GM21515 (cell line): ENCODE data around the gene KCNN1.
A peak's percentile ranks its signal among the peaks of the same experiment; 100 is the strongest.
"Not testable (repeated sequence)": the region's sequence is repeated elsewhere in the genome, so short reads cannot be mapped to it uniquely, and the experiment has no call there.

ENCODE experiments used
- ATAC-seq: cut with Tn5 transposase; IDR thresholded peaks from one replicate; pipeline ENCODE4 v1.9.1; 2021; ENCODE audit not compliant: unreplicated experiment

KCNN1 gene

DNA sequence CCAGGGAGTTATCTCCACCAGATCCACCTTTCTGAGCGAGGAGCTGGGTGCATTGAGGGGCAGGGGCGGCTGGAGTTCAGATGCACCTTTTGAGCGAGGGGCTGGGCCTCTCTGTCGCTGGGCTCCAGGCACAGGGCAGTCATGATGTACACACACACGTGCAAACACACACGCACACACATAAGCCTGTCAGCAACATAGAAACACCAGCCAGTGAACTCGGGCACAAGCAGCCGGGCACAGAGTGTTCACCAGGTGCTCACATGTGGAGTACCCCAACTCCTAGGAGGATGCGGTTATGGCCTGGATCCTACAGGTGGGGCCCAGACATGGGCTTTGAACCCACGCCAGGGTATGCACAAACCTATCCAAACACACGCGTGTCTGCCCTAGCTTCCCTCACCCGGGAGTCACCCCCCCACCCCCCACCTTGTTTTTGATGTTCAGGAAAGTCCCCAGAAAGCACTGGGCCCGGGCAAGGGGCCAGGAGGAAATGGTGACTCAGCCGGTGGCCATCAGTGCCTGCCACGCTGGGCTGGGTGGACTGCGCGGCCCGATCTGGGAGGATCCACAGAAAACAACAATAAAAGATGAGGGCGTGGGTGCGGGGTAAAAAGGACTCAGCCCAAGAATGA, 54.3 kb downstream of the KCNN1 start:
- peak; percentile 9 for ATAC-seq

DNA sequence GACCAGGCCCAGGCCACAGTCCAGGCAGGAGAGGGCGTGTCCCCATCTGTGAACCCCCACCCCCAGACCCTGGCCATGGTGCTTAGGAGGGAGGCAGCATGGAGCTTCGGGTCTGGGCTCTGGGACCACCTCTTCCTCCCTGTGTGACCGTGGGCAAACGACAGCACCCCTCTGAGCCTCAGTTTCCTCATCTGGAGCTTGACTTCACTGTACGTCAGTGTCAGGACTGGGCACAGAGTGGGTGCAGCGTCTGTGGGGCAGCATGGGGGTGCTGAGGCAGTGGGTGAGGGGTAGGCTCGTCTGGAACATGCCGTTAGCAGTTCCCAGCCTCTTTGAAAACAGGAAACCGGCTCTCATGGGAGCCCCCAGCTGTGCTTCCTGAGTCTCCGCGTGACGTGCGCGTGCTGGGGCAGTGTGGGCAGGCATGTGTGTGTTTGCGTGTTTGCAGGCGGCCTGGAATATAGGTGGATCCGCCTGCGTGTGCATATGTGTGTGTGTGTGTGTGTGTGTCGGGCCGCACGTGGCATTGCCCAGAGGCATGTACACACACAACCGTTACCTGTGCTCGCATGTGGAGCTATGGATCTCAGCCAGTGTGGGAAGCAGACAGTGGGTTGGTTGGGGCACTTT, 56.8 kb downstream of the KCNN1 start:
- no peak for ATAC-seq

DNA sequence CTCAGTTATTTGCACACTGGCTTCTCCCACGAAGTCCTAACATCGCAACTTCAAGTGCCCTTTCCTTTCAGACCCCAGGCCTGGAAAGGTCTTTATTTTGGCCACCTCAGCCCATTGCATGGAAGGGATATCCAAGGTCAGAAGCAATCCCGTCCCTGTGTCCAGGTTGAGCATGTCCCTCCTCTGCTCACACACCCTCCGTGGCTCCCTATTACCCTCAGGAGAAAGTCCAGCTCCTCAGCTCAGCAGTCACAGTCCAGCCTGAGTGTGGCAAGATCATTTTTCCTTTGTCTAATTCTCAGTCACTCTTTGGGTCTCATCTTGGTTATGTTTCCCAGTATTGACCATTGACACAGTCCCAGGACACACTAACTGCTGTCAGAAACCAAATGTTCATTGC, 60.2 kb downstream of the KCNN1 start:
- no peak for ATAC-seq

DNA sequence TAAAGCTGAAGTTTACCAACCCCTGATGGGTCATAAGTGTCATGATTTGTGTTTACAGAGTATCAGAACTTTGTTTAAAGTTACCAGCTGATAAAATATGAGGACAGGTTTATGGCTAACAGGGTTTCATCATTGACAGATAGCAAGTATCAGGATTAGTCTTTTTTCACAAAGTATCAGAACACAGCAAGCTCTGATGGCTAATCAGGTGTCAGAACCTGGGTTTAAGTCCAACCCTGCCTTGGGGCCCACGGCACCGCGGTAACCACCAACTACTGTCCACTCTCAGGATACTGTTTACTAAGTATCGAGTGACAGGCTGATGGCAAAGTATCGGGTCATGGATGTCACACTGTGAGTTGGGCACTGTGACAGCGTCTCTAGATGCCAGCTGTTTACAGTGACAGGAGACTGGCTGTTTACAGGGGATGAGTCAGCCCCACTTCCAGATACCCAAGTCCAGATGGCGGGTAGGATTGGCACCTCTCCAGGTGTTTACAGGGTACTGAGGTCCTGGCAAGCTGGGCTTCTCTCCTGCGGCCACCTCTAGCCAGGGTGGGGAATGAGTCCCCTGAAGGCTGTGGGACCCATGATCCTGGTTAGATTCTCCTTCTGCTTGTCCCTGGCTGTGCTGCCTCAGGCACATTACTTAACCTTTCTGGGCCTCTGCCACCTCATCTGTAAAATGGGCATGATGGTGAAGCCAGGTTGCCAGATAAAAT, 62.9 kb downstream of the KCNN1 start:
- ATAC-seq = no peak

DNA sequence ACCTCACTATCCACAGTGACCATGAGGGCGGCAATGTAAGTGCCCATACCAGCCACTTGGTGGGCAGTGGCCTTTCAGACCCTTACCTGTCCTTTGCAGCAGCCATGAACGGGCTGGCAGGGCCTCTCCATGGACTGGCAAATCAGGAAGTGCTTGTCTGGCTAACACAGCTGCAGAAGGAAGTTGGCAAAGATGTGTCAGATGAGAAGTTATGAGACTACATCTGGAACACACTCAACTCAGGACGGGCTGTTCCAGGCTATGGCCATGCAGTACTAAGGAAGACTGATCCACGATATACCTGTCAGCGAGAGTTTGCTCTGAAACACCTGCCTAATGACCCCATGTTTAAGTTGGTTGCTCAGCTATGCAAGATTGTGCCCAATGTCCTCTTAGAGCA, 64.5 kb downstream of the KCNN1 start:
- not testable (repeated sequence) for ATAC-seq

DNA sequence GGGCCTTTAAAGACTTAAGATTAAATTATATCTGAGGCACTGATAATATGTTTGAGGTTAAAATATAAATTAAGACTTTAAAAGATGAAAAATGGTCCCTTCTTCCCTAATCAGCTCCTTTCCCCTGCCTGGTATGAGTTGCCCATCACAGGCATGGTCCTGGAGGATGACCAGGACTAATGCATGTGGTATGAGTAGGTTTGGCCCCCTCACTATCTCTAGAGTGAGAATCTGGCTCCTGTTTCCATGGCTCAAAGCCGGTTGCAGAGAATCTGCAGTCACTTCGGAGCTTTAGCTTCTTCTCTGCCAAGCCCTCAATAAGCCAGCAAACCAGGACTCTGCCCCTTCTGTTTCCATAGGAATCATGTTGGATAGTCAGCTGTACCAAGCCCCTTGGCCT, 65.2 kb downstream of the KCNN1 start:
- not testable (repeated sequence) for ATAC-seq

DNA sequence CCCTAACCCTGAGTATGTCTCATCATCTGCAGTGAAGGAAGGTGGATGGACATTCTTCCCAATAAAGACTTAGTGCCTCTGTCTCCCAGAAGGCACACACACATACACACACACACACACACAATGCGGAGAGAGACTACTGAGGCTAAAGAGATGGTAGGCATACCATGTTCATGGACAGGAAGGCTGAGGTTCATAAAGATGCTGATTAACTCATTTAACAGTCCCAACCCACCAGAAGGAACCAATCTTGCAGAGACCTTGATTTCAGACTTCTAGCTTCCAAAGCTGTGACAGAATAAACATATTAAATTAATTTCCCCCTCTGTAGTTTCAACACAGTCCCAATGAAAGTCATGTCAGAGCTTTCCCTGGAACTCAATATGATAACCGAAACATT, 74.1 kb downstream of the KCNN1 start:
- no peak for ATAC-seq

DNA sequence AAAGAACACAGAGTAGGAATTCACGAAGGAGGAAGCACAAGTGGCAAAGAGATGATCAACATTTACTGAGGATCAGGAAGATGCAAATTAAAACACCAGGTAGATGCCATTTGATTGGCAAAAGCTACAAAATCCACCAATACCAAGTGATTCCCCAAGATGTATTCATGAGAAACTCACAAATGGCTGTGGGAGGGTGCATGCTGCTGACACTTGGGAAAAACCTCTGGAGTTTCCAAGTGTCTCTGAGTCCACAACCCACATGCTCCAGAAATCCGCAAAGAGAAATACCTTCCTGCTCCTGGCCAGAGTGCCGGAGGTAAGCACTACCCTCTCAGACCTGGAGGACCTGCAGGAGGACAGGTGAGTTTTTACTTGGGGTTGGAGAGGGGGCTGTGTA, 76.8 kb downstream of the KCNN1 start:
- no peak for ATAC-seq

DNA sequence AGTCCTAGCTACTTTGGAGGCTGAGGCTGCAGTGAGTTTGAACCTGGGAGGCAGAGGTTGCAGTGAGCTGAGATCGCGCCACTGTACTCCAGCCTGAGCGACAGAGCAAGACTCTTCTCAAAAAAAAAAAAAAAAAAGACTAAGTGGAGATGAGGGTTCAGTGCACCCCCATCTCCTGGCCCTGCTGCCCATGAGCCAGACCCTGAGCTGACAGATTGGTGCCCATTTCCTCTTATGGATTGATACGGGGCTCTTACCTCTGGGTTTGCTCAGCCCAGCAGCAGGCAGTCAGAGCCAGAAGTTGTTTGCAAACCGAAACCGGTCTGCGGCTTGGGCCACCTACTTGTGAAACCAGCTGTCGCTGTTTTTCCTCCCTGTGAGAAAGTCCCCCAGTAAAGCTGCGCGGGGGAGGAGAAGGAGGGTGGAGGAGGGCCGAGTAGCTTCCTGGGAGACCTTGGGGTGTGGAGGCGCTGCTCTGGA, 78.0 kb downstream of the KCNN1 start:
- peak; percentile 74 for ATAC-seq

DNA sequence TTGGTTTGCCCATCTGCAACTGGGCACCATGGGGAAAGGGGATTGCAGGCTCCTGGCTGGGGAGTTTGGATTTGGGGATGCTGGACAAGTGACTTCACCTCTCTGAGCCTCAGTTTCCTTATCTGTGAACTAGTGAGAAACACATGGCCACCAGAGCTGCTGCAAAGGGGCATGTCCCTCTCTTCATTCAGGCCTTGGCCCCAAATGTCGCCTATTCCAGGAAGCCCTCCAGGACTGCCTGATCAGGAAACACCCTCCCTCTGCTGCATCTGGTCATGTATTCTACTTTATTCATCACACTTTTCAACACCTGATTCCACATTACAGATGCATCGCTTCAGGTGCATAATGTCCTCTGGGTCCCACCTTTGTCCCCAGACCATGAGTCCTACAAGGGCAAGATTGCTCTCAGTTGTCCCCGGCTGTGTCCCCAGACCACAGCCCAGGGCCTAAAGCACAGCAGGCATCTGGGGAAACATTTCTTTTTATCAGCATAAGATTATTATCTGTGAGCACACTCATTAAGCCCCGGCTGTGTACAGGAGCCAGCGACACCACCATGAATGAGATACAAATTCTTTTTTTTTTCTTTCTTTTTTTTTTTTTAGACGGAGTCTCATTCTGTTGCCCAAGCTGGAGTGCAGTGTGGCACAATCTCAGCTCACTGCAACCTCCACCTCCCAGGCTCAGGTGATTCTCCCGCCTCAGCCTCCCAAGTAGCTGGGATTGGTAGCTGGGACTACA, 78.6 kb downstream of the KCNN1 start:
- no peak for ATAC-seq

DNA sequence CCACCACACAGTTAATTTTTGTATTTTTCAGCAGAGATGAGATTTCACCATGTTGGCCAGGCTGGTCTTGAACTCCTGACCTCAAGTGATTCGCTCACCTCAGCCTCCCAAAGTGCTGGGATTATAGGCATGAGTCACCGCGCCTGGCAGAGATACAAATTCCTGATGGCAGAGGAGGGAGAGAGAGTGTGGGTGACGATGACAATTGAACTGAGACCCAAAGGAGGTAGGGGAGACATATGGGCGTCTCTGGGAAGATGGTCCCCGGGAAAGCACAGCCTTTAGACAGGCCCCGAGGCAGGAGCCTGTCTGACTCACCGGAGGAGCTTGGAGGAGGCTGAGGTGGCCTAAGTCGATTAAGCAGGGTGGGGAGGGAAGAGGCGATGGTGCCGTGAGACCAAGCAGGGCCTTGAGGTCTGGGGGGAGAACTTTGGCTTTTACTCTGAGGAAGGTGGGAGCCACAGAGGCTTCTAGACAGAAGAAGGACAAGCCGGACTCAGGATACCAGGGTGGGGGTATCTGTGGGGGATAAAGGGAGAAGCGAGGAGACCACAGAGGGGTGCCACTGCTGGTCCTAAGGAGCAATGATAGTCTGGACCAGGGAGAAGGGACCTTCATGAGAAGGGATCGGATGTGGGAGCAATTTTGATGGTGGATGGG, 79.3 kb downstream of the KCNN1 start:
- ATAC-seq = no peak

DNA sequence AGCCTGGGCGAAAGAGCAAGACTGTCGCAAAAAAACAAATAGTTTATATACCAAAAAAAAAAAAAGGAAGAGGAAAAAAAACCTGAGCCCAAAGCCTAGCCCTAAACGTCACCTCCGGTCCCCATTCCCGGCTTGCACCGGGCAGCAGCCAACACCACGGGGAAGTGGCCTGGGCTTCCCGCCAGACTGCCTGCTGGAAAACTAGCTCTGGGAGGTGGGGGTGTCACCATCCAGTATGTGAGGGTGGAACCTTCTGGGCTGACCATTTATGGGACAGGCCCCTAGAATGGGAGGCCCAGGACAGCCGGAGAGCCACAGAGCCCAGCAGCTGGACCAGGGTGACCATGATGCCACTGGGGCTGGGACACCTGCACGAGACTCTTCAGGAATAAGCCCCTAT, 82.5 kb downstream of the KCNN1 start:
- ATAC-seq = no peak
